GM12878 (cell line): ENCODE results near the gene LEF1. TPM values are rescaled to one million over a fixed set of nuclear protein-coding genes. Genes with fewer than 3 reads are reported as not detected.

Experiments
- ATAC-seq: fragments of 200-7000 bp; cut with Tn5 transposase; 3 replicates; pipeline ENCODE4 v1.9.1; 2020; ENCODE audit warnings: mild to moderate bottlenecking, moderate library complexity
- BruUV-seq: library from RNA; stranded (reverse); fragments of 400-500 nt; replicated peaks from 2 replicates; lab custom pipeline; 2021; lab: Mats Ljungman, UMichigan
- CTCF ChIA-PET: fragments of 300-600 bp; sonication (Branson Sonifier 250); formaldehyde crosslinking; extraction: SDS; loops from one replicate; lab custom pipeline; 2021; ENCODE audit warnings: inconsistent platforms; lab: Yijun Ruan, JAX
- POLR2A ChIA-PET: fragments of 350-600 bp; formaldehyde crosslinking; extraction: SDS; loops from one replicate; lab custom pipeline; 2021; ENCODE audit warnings: inconsistent platforms; lab: Charles Lee
- RAD21 ChIA-PET: fragments of 300-600 bp; sonication (Branson Sonifier 250); formaldehyde crosslinking; loops from one replicate; lab custom pipeline; 2023; ENCODE audit warnings: antibody characterized with exemption; ENCODE audit not compliant: unreplicated experiment; lab: Charles Lee
- SMC1A ChIA-PET: fragments of 300-600 bp; sonication (Branson Sonifier 250); formaldehyde crosslinking; loops from one replicate; lab custom pipeline; 2023; ENCODE audit not compliant: unreplicated experiment, uncharacterized antibody; lab: Charles Lee
- DNase-seq: peaks from one replicate; pipeline ENCODE4 v3.0.0-alpha.2; 2011; ENCODE audit warnings: low read depth, low spot score
- FAIRE-seq: peaks from 3 replicates; lab custom pipeline; 2011; peaks lifted over from hg19 to GRCh38; lab: Jason Lieb, UNC
- H2AFZ ChIP-seq: 2 replicates; pipeline ENCODE4 v1.6.0; 2011; ENCODE audit warnings: low read depth, low read length, control low read depth; ENCODE audit not compliant: control insufficient read depth
- H3K27ac ChIP-seq: 2 replicates; pipeline ENCODE4 v1.5.1; 2011; ENCODE audit warnings: control low read depth; ENCODE audit not compliant: control insufficient read depth, insufficient read depth
- H3K27me3 ChIP-seq, 2 experiments: replicated peaks in 1 of 2; 2 replicates each; pipeline versions ENCODE4 v1.6.0 to v1.6.1; 2011; ENCODE audit warnings: low read length in 1 of 2; ENCODE audit not compliant: control insufficient read depth in 2 of 2, insufficient read depth in 2 of 2
- H3K36me3 ChIP-seq, 2 experiments: 2 replicates each; pipeline ENCODE4 v1.5.1; 2011; ENCODE audit warnings: low read length in 1 of 2; ENCODE audit not compliant: control insufficient read depth in 2 of 2, insufficient read depth in 2 of 2
- H3K4me1 ChIP-seq: 2 replicates; pipeline ENCODE4 v1.6.1; 2011; ENCODE audit warnings: mild to moderate bottlenecking, low read length, moderate library complexity, mixed read lengths; ENCODE audit not compliant: control insufficient read depth, insufficient read depth
- H3K4me2 ChIP-seq: 2 replicates; pipeline ENCODE4 v1.6.0; 2011; ENCODE audit warnings: control low read depth; ENCODE audit not compliant: control insufficient read depth, insufficient read depth
- H3K4me3 ChIP-seq: fragments of 200-600 bp; sonication (generic); 2 replicates; pipeline ENCODE4 v1.5.1; 2016
- H3K79me2 ChIP-seq: 2 replicates; pipeline ENCODE4 v1.6.0; 2011; ENCODE audit warnings: low read length; ENCODE audit not compliant: control insufficient read depth, insufficient read depth
- H3K9ac ChIP-seq: 2 replicates; pipeline ENCODE4 v1.8.0; 2011; ENCODE audit warnings: low read length, control low read depth, mixed read lengths; ENCODE audit not compliant: control insufficient read depth, insufficient read depth
- H3K9me3 ChIP-seq: replicated peaks from 3 replicates; pipeline ENCODE4 v1.5.1; 2011; ENCODE audit warnings: mild to moderate bottlenecking, low read length; ENCODE audit not compliant: control insufficient read depth, insufficient read depth
- H4K20me1 ChIP-seq: 2 replicates; pipeline ENCODE4 v1.6.0; 2011; ENCODE audit not compliant: control insufficient read depth, insufficient read depth
- BCL11A ChIP-seq: IDR thresholded peaks from 2 replicates; pipeline ENCODE4 v1.6.1; 2011; ENCODE audit warnings: low read depth, low read length
- BRCA1 ChIP-seq: IDR thresholded peaks from 2 replicates; pipeline ENCODE4 v1.6.1; 2011; ENCODE audit warnings: low read depth, low read length, improper control_type of control experiment
- HDAC2 ChIP-seq: fragments of 200-600 bp; sonication (generic); IDR thresholded peaks from 2 replicates; pipeline ENCODE4 v1.6.1; 2017
- HDAC6 ChIP-seq: fragments of 200-600 bp; sonication (generic); IDR thresholded peaks from one replicate; pipeline ENCODE4 v1.8.0; 2017; ENCODE audit warnings: antibody characterized with exemption; ENCODE audit not compliant: unreplicated experiment
- IKZF1 ChIP-seq: fragments of 450-650 bp; conservative IDR thresholded peaks from 2 replicates; pipeline ENCODE4 v1.6.1; 2017; ENCODE audit warnings: antibody characterized with exemption, mild to moderate bottlenecking
- KLF5 ChIP-seq: fragments of 450-650 bp; IDR thresholded peaks from 2 replicates; pipeline ENCODE4 v1.6.1; 2014; ENCODE audit warnings: mild to moderate bottlenecking; ENCODE audit not compliant: partially characterized antibody
- MTA3 ChIP-seq: IDR thresholded peaks from 2 replicates; pipeline ENCODE4 v1.6.1; 2012; ENCODE audit warnings: low read length, inconsistent platforms, borderline replicate concordance
- PAX5 ChIP-seq: IDR thresholded peaks from 2 replicates; pipeline ENCODE4 v1.6.1; 2011; ENCODE audit warnings: low read depth, low read length, borderline replicate concordance
- PAX8 ChIP-seq: fragments of 450-650 bp; IDR thresholded peaks from 2 replicates; pipeline ENCODE4 v1.6.1; 2017; ENCODE audit warnings: mild to moderate bottlenecking, moderate library complexity
- POLR2A ChIP-seq: IDR thresholded peaks from 2 replicates; pipeline ENCODE4 v1.6.1; 2011; ENCODE audit warnings: low read depth, mild to moderate bottlenecking, low read length
- SIX5 ChIP-seq: IDR thresholded peaks from 2 replicates; pipeline ENCODE4 v1.6.1; 2011; ENCODE audit warnings: mild to moderate bottlenecking, low read depth, low read length, moderate library complexity; ENCODE audit not compliant: severe bottlenecking
- STAT1 ChIP-seq: fragments of 450-650 bp; conservative IDR thresholded peaks from 2 replicates; pipeline ENCODE4 v1.6.1; 2014; ENCODE audit warnings: antibody characterized with exemption, mild to moderate bottlenecking
- STAT3 ChIP-seq: IDR thresholded peaks from 2 replicates; pipeline ENCODE4 v1.6.1; 2011; ENCODE audit warnings: low read depth, low read length, improper control_type of control experiment
- YBX1 ChIP-seq: fragments of 450-650 bp; IDR thresholded peaks from 2 replicates; pipeline ENCODE4 v1.6.1; 2016; ENCODE audit warnings: antibody characterized with exemption
- ZNF217 ChIP-seq: fragments of 450-650 bp; IDR thresholded peaks from 2 replicates; pipeline ENCODE4 v1.6.1; 2017; ENCODE audit warnings: antibody characterized with exemption, mild to moderate bottlenecking
- ZZZ3 ChIP-seq: IDR thresholded peaks from 2 replicates; pipeline ENCODE4 v1.6.1; 2011; ENCODE audit warnings: low read depth; ENCODE audit not compliant: control insufficient read depth, insufficient read length
- WGBS: methylation state at CpG from one replicate; pipeline ENCODE4 v1.1.6; 2016; ENCODE audit warnings: low lambda C conversion rate; ENCODE audit not compliant: insufficient replicate concordance, insufficient coverage; ENCODE audit errors: missing lambda C conversion rate; 5-methylcytosine and 5-hydroxymethylcytosine counted together
- in situ Hi-C: fragments of 300-500 bp; cut with MboI; formaldehyde crosslinking; loops from 9 replicates; pipeline ENCODE4 v1.14.3; 2018; ENCODE audit warnings: mixed read lengths
- intact Hi-C: fragments of 100-400 bp; cut with micrococcal nuclease; formaldehyde crosslinking; loops from one replicate; pipeline ENCODE4 v1.14.2; 2022; ENCODE audit not compliant: unreplicated experiment
- polyA plus RNA-seq, 11 experiments: library from polyadenylated mRNA; depleted of rRNA in 4 of 11; unstranded in 6 of 11; stranded (reverse) in 5 of 11; fragments of >200 nt; fragmentation: Nextera tagmentation in 4 of 11; fragmentation: Illumina TruSeq in 1 of 11; extraction: Ambion mirVana in 4 of 11; extraction: Trizol in 1 of 11; gene quantifications; 1 replicate in 1 of 11; 2 replicates in 10 of 11; pipeline versions ENCODE4 v1.2.1 to v1.2.3, GENCODE V29; 2011 to 2016; ENCODE audit warnings: inconsistent platforms in 2 of 11, missing spikeins in 2 of 11, low read depth in 1 of 11
- total RNA-seq, 4 experiments: library from RNA; depleted of rRNA in 3 of 4; stranded (reverse); fragments of >200 nt in 3 of 4; fragmentation: Illumina TruSeq in 1 of 4; extraction: Trizol in 1 of 4; gene quantifications; 2 replicates each; pipeline versions ENCODE4 v1.2.1 to v1.2.3, GENCODE V29; 2013 to 2021
- TF ChIP-seq, protein P1 (sequence below): IDR thresholded peaks from 2 replicates; pipeline ENCODE4 v1.6.1; 2012; ENCODE audit warnings: low read length, inconsistent platforms

The LEF1 gene
- total and polyA plus RNA-seq, 10 of the 15 experiments (the other 5 are each of a cell fraction or from before 2014, with no cell fraction given): 10.2 to 38.1 (median 19.5) TPM

DNA sequence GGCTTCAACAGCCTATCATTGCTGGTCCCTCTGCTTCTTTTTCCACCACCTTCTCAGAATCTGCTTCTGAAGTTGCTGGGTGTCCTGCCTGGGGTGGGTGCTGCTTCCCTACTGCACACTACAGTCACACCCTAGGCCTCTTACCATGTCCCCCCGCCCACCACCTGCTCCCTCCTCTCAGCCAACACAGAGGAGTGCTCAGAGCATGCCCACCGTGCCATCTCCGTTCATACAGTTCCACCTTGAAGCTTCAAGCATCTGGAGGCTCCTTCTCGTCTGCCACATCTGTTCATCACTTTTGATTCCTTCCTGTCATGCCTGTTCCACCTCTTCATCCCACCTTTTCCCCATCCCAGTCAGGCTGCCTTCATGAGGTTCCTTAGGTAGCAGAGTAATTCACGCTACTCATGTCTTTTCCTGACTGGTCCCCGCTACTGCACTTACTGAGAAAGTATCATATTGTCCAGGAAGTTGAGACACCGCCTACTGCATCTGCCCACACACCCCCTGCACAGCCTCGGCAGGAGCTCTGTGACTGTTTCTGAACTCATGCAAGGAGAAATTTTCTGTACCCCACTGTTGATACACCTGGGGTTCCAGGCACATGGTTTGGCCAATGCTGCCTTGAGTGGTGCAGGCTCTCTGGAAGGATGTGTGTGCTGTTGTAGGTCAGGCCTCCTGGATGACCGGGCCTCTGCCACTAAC lies 139.6 kb downstream of the LEF1 start:
- Histone ChIP-seq H4K20me1 (no peaks in the 10 kb centered on the region), H3K4me2 (no peak overlapping the region), H3K9me3 (no peaks in the 10 kb centered on the region), H3K4me1 (no peaks in the 10 kb centered on the region), H3K36me3 (peaks cover 8 to 16% of the 10 kb centered on the region in 2 experiments), H3K27ac (no peak overlapping the region), H3K9ac (no peak overlapping the region), H3K27me3 (no peaks in the 10 kb centered on the region), H2AFZ (no peak overlapping the region), H3K79me2 (no peaks in the 10 kb centered on the region), H3K4me3 (no peak overlapping the region)
- BruUV-seq: no TSS peak
- intact Hi-C loops: no loop called here
- ChIA-PET CTCF (interaction anchor here (1.3 to 5.8 kb wide), 3 partner anchors 9 to 544 kb away, joined by 3 to 57 read pairs (median 50); no protein-coding TSS in a partner anchor), POLR2A (no interaction called here), SMC1A (interaction anchor here (0.8 to 5.4 kb wide), 4 partner anchors 10 to 543 kb away, joined by 3 to 42 read pairs (median 7); no protein-coding TSS in a partner anchor), RAD21 (interaction anchor here (1.2 to 3.1 kb wide), 5 partner anchors 10 to 543 kb away, joined by 3 to 36 read pairs (median 6); no protein-coding TSS in a partner anchor)
- DNase-seq (no peak), FAIRE-seq (no peak), ATAC-seq (no peak)
- TF ChIP-seq POLR2A (0 out of 2 replicates have a peak, but pooled peaks have one; percentile 5), STAT1 (no peak)
- 82% methylated on average over 9 of the region's 9 CpGs for WGBS
- in situ Hi-C loops: loop anchor here (10.0 kb wide), 1 partner anchor 466 kb away; no protein-coding TSS in a partner anchor

DNA sequence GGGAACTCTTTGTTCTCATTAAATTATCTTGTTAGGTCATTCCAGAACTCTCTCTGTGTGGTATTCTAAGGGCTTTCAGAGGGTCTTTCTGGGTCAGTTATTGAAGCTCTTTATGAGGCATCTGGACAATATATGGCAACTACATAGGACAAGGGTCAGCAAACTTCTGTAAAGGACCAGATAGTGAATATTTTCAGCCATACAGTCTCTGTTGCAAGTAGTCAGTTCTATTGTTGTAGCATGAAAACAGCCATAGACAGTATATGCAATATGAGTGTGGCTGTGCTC lies 143.9 kb downstream of the LEF1 start:
- TF ChIP-seq KLF5 (no peak), ZZZ3 (no peak), SIX5 (no peak), HDAC2 (no peak), BRCA1 (no peak), HDAC6 (no peak), PAX5 (no peak), BCL11A (no peak), ZNF217 (no peak), MTA3 (no peak), STAT3 (no peak), YBX1 (no peak), IKZF1 (no peak), PAX8 (no peak)
- TF ChIP-seq, protein P1, sequence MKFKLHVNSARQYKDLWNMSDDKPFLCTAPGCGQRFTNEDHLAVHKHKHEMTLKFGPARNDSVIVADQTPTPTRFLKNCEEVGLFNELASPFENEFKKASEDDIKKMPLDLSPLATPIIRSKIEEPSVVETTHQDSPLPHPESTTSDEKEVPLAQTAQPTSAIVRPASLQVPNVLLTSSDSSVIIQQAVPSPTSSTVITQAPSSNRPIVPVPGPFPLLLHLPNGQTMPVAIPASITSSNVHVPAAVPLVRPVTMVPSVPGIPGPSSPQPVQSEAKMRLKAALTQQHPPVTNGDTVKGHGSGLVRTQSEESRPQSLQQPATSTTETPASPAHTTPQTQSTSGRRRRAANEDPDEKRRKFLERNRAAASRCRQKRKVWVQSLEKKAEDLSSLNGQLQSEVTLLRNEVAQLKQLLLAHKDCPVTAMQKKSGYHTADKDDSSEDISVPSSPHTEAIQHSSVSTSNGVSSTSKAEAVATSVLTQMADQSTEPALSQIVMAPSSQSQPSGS: no peak
- H2AFZ ChIP-seq: no peak overlapping the region
- no peak overlapping the region for H3K4me3 ChIP-seq
- CTCF ChIA-PET: interaction anchor here (1.4 kb wide), 1 partner anchor 547 kb away, joined by 4 read pairs; no protein-coding TSS in a partner anchor
- DNase-seq: no peak
- no peak for ATAC-seq
- BruUV-seq: no TSS peak
- no peaks in the 10 kb centered on the region for H3K9me3 ChIP-seq
- in situ Hi-C loops (loop anchor here (10.0 kb wide), 1 partner anchor 470 kb away; no protein-coding TSS in a partner anchor), intact Hi-C loops (no loop called here)
- RAD21 ChIA-PET: no interaction called here
- no peak overlapping the region for H3K4me2 ChIP-seq
- no peak overlapping the region for H3K27ac ChIP-seq
- peaks cover 8 to 10% of the 10 kb centered on the region in 2 experiments for H3K36me3 ChIP-seq
- SMC1A ChIA-PET: interaction anchor here (1.0 to 1.5 kb wide), 2 partner anchors 11 to 31 kb away, joined by 3 to 7 read pairs; no protein-coding TSS in a partner anchor
- POLR2A ChIA-PET: no interaction called here
- no peak for FAIRE-seq
- H3K27me3 ChIP-seq: no peaks in the 10 kb centered on the region
- H3K9ac ChIP-seq: no peak overlapping the region
- H4K20me1 ChIP-seq: no peaks in the 10 kb centered on the region
- H3K4me1 ChIP-seq: no peaks in the 10 kb centered on the region
- H3K79me2 ChIP-seq: no peaks in the 10 kb centered on the region
